GM18907 (cell line): ENCODE data around the gene OR51S1.
"Not testable (repeated sequence)": the region's sequence is repeated elsewhere in the genome, so short reads cannot be mapped to it uniquely, and the experiment has no call there.

Experiments used
- ATAC-seq: cut with Tn5 transposase; IDR thresholded peaks from one replicate; pipeline ENCODE4 v1.9.1; 2021; ENCODE audit warnings: mild to moderate bottlenecking, moderate library complexity; ENCODE audit not compliant: unreplicated experiment

OR51S1 gene

DNA sequence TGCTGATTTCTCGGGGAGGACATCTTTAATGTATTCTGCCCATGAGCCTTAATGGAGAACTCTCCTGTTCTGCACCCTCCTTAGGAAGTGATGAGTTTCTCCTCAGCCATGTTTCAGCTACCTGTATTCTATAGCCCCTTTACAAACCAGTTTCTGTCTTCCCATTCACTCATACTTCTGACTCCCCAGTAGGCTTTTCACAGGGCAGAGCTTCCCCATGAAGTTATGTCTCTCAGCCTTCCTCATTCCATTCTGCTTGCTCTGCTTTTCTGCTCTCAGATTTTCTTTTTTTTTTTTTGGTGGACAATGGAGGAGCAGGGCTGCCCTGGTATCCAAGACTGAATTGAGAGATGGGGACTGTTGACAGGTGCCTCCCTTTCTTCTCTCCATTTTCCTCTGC is 40.5 kb downstream of the OR51S1 start:
- no peak for ATAC-seq

DNA sequence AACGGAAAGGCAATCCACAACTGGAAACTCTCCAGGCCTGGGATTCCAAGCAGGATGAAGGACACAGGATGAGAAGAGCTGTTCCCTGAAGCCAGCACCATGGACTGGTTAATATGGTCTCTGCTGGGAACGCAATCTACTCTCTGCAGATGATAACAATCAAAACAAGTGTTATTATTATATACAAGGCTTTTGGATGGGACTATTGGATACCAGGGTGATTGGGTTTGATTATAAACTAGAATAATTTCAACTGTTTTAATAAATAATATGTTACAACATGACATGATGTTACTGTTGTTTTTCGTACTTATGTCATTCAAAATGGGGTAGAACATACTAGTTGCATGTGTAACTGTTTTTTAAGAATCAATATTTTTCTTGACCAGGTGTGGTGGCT is 44.7 kb downstream of the OR51S1 start, which contains the start of gene OR52R1:
Gene OR52R1 (minus strand): TSS at position 101 of the 400 bp plus-strand sequence. CDS start 0 bp downstream, at position 101.
- no peak for ATAC-seq

DNA sequence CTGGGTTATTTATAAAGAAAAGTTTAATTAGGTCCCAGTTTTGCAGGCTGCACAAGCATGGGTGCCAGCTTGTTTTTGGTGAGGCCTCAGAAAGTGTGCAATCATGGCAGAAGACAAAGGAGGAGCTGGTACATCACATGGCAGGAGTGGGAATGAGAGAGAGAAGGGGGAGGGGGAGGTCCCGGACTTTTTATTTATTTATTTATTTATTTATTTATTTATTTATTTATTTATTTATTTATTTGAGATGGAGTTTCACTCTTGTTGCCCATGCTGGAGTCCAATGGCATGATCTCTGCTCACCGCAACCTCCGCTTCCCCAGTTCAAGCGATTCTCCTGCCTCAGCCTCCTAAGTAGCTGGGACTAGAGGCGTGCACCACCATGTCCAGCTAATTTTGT is 47.7 kb downstream of the OR51S1 start:
- ATAC-seq = not testable (repeated sequence)

DNA sequence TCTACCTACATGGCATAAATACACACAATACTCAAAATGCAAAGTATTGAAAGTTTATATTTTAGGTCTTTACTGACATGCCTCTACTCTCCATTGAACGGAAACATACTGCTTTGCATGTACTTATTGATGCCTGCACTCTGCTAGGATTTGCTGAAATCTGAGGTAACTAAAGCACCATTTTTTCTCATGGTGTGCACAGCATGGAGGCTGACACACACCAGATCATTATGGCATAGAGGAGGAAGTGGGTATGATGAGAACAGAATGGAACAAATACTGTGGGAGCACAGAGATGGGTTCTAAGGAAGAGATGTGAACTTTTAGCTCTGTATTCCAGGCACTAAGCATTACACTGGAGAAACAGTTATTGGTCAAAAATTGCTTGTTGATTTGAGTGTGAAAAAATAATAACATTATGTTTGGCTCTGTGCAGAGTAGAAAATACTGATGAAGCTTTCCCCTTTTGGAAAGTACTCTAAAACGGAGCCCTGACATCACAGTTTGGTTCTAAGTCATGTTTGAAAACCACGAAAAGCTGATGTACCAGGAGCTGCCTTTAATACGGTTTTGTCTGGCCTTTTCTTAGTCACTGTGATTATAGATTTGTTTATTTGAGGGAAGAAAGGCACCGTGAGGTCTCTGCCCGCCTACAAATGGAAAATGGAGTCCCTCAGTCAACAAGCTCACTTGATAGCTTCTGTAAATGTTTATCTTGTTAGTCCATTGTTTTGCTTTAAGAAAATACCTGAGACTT is 50.4 kb downstream of the OR51S1 start:
- ATAC-seq = no peak
